Gastroesophageal sphincter (tissue), 3 donors: ENCODE data around the gene GRB7.

ENCODE experiments used
- CTCF ChIP-seq, 4 experiments: fragments of 200-600 bp in 2 of 4; fragments of 450-650 bp in 2 of 4; sonication (generic) in 1 of 4; IDR thresholded peaks; one replicate each; pipeline ENCODE4 v1.5.1; 2017 to 2019; ENCODE audit warnings: antibody characterized with exemption in 4 of 4, mild to moderate bottlenecking in 2 of 4, moderate library complexity in 2 of 4
- POLR2A ChIP-seq, 2 donors: fragments of 450-650 bp; IDR thresholded peaks; one replicate each; pipeline ENCODE4 v1.6.1; 2017; ENCODE audit warnings: antibody characterized with exemption in 2 of 2, mild to moderate bottlenecking in 2 of 2, moderate library complexity in 1 of 2
- POLR2AphosphoS5 ChIP-seq: sonication (generic); formaldehyde crosslinking; IDR thresholded peaks from one replicate; pipeline ENCODE4 v1.6.1; 2017; ENCODE audit warnings: antibody characterized with exemption

- TF ChIP-seq CTCF (IDR thresholded peaks at IDR 0.05) (no peak), POLR2A (IDR thresholded peaks at IDR 0.05) (no peak), POLR2AphosphoS5 (no peak)
Measured at GRCh38 chr17:39716073-39716818, 21.5 kb upstream of the GRB7 start.
